Erythroblast (primary cell): Measurements from ENCODE around the gene LYZL1.

ENCODE experiments used
- GATA1 ChIP-seq: IDR thresholded peaks from 2 replicates; pipeline ENCODE4 v1.6.1; 2011; ENCODE audit warnings: low read depth, mild to moderate bottlenecking, control low read depth, low read length, moderate library complexity
- POLR2A ChIP-seq: IDR thresholded peaks from 2 replicates; pipeline ENCODE4 v1.6.1; 2011; ENCODE audit warnings: mild to moderate bottlenecking, low read length

DNA sequence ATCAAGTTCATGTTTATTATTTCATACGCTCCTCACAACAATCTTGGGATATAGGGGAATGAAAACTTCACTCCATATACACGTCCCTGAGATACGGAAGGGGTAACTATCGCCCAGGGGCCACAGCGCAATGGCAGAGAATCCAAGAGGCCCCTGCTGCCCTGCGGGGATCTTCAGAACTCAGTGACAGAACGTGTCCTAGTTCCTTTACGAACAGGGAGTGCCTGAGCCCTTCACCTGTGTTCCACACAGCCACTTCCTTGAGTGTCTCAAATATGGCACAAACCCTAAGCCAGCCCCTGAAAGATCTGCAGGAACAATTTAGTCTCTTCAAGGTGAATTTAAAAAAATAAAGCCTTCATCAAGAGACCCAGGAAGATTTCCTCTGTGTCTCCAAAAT, 25.9 kb downstream of the LYZL1 start:
- TF ChIP-seq POLR2A (no peak), GATA1 (no peak)
